Dedifferentiated amniotic fluid mesenchymal stem cell (primary cell): ENCODE measurements around the gene AJAP1.

Source experiments
- DNase-seq: peaks from one replicate; pipeline ENCODE4 v3.0.0-alpha.2; 2016; ENCODE audit errors: extremely low spot score

The AJAP1 gene

DNA sequence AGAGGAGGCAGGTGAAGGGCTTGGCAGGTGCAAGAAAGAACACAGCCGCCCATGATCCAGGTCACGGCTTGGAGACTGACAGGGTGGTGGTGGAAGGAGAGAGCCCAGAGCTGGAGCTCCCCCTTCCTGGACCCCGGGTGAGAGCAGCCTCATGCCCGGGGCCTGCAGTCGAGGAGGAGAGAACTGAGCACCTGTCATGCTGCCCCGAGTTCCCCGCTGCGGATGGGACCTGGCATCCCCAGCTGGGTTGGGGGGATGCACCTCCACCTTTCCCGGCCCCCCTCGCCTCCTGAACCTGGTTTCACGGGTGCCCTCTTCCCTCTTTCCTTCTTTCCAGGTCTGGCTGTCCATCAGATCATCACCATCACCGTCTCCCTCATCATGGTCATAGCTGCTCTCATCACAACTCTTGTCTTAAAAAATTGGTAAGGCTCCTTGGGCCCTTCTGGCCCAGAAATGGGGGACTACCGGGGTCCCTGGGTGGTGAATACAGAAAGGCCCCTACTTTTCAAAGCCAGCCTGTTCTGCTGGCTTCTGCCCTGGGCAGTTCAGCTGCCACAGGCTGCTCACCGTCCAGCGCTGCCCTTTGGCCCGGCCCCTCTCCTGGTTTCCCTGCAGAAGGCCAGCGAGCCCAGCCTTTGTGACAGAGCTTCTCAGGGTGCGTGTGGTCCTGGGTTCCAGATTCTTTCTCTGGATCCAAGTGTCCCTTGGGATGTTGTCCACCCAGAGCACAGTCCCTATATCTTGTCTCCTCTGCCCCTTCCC is 115.3 kb downstream of the AJAP1 start:
- DNase-seq = no peak

DNA sequence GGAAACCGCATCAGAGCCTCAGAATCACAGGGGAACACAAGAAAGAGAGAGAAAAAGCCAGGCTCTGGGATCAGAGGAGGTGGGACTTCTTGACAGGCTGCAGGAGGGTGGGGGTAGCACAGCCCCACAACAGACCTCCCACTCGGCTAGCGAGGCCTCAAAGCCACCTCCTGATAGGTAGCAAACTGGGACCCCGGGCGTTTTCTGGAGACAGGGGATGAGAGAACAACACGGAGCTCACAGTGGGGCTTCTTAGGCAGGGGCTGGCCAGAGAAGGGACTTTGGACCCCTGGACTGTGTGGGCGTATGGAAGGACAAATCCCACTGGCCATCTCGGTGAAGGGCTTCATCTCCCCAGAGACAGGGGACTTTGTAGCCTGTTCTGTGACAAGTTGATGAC is 116.3 kb downstream of the AJAP1 start:
- no peak for DNase-seq

DNA sequence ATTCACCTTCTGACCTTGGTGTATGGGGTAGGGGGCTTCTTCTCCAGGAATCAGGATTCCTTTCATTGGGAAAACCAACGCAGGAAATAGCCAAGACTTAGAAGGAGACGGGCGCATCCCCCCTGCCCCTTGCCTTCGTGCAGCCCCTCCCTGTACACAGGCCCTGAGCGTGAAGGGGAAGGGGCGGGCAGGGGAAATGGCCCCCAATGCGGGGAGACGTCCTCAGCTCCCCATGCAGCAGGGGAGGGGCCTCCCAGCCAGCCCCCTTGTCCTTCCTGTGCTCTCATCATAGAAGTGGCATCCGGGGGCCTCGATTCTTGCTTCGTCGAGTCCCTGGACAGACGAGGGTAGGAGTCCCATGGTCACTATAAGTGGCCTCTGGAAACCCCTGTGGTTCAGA is 116.9 kb downstream of the AJAP1 start:
- DNase-seq = no peak

DNA sequence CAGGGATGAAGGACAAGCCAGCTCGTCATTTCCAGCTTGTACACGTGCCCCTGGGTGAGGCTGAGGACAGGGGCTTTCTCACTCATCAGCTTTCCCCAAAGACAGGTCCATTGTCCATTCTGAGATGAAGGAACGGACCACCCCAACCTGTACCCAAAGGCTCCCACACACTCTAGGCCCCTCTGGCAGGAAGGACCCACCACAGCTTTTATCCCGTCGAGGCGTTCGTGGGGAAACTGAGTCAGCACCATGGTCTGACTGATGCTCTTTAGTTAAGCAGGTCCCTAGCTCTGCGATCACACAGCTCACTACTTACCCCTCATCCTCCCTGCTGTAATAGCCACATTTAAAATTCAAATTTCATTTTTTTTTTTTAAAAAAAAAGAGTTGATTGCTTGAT is 117.3 kb downstream of the AJAP1 start:
- no peak for DNase-seq

DNA sequence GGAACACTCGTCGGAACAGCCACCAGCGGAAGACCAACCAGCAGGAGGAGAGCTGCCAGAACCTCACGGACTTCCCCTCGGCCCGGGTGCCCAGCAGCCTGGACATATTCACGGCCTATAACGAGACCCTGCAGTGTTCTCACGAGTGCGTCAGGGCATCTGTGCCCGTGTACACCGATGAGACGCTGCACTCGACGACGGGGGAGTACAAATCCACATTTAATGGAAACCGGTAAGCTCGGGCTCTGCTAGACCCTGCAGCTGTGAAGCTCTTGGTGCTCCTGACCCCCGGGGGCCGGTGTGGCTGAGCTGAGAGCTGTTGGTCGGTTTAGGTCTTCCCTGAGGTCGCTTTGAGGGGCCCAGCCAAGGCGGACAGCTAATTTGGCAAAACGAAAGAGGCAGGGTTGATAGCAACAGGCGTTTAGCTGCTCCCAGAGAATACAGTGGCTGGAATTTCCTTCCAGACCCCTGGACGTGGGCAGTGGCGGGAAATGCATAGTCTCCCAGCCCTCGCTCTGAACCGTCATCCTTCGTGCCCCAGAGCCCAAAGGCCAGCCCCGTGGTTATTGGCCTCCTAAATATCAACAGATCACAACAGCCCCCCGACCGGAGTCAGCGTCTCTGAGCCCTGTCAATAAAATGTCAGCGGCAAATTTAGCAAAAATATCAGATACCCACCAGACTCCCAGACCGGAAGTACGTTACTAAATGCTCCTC is 118.0 kb downstream of the AJAP1 start:
- DNase-seq = no peak

DNA sequence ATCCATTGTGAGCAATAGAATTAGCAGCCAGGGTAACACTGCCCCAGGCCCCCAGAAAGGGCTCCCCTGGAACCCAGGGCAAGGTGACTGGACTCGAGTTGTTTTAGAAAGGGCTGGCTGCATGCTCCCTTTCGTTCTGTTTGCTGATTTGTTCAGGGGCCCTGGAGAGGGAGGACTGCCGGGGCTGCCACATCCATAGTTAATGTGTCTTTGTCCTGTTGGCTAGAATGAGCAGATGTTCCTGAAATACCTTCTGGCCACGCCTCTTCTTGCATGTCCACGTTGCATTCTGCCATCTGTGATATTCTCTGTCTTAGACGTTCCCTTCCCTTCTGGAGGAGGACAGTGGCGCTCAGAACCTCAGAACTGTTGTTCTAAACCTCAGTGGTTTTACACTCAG is 118.8 kb downstream of the AJAP1 start:
- no peak for DNase-seq

DNA sequence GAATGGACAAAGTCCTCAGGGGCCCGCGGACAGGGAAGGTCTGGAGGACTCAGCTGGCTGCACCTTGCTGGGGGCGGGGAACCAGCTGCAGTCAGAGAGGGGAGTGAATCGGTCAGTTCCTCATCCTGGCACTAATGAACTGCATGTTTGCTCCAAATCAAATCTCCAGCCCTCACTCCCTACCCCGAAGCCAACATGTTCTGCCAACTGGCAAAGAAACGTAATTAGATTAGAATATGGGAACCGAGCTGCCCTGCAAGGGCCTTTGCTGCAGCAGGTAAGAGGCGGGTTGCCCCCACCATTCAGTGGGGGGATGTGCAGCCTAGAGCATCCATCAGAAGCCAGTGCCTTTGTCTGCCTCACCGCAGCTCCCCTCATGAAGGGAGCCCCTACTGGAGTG is 121.1 kb downstream of the AJAP1 start:
- no peak for DNase-seq

DNA sequence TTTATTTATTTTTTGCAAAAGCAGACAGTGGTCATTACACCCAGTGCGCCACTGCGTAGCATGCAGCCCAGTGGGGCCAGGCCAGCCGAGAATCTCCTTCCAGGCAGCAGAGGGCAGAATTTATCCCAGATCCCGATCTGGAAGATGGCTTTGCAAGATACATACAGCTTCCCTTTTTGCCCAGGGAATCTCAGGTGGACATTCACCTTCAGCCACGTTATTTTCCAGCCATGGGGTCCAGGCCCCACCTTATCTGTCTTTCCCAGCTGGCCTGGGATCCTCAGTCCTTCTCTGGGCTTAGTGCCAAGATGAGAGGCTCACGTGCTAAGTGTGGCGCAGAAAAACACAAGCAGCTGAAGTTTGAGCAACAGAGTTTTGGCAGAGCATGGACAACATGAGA is 123.6 kb downstream of the AJAP1 start:
- DNase-seq = no peak

DNA sequence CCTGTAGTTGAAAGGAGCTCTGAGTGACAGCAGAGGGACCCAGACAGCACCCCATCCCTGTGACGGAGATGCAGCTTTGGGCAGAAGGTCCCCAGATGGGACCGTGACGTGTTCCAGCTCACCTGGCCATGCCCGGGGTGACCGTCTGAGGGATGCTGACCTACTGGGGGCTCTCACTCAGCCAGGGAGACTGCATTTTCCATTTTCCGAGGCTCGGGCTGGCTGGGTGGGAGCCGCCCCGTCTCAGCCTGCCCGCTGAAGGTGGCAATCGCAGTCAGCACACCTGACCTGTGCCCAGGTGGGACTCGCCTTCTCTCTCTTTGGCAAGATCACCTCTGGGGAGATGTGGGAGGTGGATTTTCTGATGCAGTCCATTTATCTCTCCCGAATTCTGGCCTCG is 127.2 kb downstream of the AJAP1 start:
- DNase-seq = no peak

DNA sequence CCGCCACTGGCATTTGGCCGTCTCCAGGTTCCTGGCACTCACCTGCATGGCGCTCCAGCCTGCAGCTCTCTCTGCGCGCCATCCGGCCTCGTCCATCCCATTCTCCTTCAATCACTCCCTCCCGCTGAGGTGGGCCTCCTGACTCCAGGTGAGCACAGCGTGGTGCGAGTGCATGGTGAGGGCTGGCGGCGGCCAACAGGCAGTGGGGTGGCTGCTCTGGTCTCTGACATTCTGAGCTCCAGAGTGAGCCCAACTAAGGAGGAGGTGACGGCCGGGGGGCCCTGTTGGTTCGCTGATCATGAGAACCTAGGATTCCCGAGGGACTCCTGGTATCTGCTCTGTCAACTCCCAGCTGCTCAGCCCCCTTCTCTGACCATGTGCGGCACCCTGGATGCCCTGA is 130.4 kb downstream of the AJAP1 start:
- DNase-seq = no peak

DNA sequence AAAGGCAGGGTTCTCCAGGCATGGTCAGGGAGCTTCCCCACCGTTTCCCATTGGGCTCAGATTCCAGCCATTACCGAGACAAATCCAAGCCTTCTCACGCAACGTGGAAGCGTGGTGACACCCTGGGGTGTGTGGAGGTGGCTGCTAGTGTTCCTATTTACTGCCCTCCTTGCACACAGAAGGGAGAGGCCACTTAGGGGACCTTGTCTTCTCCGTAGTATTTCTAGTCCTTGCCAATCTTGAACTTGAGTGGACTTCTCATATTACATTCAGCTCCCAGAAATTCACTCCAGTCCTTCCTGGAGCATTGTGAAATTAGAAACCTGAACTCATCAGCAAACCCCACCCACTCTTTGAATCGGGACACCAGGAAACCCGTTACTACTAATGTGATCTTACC is 131.6 kb downstream of the AJAP1 start:
- DNase-seq = no peak

DNA sequence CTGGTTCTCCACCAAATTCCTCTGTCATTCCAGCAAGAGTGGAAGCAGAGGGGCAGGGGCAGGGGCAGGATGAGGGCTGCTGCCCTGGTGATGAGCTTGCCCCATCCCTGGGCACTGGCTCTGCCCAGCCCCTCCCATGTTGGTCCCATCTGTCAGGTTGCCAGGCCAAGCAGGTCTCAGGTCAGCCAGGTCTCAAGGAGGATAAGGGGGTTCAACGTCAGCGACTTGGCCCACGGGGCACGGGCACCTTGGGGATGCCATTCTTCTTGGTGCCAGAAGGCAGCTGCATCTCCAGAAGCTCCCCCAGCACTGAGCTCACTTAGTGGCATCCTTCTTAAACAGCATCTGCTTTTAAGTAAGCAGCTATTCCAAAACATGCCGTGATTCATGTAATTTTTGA is 133.1 kb downstream of the AJAP1 start:
- no peak for DNase-seq

DNA sequence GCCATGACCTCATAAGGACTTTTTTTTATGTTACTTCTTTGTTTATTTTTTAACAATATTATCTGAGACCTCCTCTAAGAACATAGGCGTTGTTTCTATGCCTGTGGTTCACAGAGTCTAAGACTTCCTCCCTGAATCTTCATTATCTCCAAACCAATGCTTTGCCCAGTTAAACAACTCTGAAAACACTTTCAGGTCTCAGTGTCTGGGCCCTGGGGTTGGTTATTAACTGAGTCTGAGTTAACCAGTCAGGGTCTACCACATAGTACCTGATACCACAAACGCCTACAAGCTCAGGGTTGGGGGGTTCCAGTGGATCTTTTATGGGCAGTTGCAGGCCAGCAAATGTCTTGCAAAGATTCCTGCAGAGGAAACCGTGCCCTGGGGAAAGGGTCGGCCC is 138.2 kb downstream of the AJAP1 start:
- DNase-seq = no peak

DNA sequence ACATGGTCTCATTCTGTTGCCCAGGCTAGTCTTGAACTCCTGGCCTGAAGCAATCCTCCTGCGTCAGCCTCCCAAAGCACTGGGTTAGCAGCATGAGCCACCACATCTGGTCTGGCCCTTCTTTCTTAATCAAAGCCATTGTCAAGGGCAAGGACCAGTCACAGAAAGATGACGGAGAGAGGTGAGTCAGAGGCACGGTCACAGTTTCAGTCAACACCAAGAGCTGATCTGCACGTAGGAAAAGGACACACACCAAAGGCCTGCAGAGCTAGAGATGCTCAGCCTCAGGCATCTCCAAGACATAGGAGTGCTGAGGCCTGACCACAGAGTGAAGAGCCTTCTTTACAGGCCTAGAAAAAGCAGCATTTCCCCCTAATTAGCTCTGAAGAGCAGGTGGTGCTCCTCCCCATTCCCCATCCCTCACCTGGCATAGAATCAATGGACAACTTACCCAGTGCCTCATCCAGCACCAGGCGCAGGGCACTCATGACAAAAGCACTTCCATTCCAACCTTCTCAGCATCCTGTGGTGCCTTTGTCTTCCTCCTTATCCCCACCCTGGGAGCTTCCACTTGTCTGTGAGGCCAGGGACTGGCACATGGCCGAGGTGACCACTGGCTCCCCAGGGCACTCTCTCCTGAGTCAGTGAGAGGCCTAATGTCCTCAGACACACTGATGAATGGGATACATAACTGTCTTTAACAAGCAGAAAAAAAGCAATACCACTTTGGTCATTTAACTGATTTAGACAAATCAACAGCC is 139.8 kb downstream of the AJAP1 start:
- no peak for DNase-seq

DNA sequence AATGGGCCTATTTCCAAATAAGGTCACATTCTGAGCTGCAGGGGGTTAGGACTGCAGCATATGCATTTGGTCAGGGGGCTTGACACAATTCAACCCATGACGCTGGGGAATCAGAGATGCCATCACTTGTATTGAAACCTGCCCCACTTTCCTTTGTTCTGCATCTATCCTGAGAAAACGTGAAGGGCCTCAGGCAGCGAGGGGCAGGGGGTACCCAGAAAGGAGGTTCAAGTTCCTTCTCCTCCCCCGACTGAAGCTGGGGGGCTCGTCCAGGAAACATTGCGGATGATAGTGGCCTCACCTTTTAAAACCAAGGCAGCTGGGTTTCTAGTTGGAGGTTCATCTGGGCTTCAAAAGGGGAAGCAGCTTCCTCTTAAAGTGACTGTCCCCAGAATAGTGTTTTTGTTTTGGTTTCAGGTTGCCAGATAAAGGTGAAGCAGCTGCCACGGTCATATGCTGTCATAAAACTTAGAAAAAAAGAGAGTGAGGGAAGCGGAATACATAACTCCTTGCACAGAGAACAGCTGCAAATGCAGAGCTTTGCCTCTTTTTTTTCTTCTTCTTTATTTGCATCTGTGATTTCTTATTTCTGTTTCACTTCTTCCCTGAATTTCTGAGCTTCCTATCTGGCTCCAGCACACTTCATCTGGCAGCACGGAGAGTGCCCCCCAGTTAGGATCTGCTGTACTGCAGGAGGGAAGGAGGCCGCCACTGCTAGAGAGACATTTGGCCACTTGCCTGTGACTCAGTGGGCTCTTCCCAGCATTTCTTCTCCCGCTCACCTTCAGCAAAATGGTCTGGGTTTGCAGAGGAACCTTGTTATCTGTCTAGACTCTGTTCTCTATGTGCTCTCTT is 142.0 kb downstream of the AJAP1 start:
- no peak for DNase-seq

DNA sequence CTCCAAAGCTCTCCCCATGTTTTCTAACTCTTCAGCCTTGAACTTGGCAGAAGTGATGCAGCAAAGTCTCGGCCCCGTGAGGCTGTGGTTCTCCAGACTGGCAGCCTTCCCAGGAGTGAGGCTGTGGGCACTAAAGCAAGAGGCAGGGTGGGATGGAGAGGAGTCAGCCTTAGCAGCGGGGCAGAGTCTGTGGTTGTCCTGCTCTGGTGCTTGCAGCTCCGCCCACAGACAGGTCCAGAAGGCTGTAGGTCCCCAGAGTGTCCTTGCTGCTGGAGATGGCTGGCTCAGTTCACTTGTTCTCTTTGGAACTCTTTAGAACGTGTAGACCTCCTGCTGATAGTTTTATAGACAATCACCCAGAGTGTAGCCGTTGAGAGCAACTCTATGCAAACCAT is 142.6 kb downstream of the AJAP1 start:
- no peak for DNase-seq

DNA sequence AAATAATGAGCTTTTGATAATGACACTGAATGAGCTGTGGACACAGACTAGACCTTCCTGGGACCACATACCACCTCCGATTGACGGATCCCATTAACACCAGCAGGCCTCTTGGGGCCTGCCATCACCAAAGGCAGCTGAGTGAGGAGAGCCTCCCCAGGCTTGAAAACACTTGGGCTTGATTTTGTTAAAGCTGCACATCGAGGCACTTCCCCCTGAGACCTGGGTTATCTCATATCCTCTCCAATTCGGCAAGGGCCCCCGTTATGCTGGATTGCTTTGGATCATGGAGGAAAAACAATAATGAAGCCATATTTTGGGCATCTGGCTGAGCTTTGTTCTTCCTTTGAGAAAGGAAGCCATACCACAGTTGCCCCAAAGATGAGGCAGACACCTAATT is 143.0 kb downstream of the AJAP1 start:
- DNase-seq = no peak

DNA sequence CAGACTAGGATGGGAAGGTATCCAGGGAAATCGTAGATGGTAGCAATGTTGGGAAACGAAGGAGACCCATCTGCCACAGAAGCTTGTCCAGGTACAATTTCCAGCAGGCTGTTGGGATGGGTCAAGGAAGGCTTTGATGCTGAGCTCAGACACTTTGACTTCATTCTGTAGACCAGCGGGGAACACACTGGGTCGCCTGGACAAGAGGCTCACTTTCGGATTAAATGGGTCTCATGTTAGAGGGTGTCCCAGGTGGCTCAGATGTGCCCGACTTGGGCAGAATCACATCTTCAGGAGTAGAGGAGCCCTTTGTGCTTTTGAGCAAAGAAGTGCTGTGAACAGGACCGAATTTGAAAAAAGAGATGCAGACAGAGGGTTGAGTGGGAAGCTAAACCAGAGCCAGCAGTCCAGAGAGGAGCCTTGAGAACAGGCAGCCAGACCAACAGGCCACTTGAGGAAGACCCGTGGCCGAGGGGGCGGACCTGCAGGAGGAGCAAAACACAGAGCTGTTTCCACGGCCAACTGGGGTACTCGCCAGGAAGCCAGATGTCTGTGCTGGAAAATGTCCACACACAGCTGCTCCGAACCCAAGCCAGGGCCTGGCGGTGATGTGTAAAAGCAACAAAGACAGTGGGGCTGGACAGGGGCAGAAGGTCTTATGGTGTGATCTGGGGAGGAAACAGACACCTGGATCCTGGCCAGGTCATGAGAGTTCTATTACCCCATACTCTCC is 146.9 kb downstream of the AJAP1 start:
- no peak for DNase-seq

DNA sequence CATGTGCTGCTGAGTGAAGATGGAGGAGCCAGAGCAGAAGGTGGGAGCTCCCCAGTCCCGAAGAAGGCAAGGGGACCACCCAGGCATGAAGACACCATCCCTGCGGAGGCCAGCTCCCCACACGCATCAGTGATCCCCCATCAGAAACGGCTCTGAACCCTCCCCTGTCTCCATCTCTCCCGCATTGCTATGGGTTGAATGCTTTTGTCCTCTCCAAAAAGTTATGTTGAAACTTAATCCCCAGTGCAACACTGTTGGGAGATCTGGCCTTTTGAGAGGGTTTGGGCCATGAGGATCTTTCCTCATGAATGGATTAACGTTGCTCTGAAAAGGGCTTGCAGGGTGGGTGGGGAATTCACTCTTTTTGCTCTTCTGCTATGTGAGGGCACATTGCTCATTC is 147.6 kb downstream of the AJAP1 start:
- DNase-seq = no peak

DNA sequence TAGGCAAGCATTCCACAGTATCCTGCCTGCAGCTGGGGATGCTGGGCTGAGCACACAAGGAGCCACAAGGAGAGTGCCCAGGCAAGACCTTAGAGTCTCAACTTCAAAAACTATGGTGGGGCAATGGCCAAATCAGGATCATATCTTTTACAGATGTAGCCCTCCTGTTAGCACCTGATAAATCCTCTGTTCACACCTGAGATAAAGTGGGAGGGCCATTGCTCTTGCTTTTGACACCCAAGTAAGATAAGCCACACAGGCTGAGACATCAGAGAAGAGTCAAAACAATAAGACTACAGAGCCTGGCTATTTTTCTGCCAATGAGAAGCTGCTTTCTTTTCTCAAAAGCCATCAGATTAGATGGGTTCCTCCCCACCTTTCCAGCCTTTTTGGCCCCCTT is 148.9 kb downstream of the AJAP1 start:
- no peak for DNase-seq

DNA sequence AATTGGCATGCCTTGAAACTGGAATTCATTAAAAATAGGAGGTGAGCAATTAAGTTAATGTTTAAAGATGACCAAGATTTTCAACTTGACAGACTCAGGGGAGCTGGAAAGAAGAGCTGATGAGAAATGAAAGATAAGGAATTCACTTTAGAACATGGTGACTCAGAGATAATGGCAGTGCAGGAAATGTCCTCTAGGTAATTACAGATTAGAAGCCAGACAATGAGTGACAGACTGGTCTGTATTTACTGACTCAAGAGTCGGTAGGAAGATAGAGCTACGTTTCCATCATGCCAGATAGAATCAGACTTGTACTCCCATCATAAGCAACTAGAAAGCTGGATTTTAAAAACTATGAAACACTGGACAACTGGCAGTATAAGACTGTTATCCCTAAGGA is 151.6 kb downstream of the AJAP1 start:
- no peak for DNase-seq
